Activated T-helper 1 cell treated with anti-CD3 and anti-CD28 coated beads, Interleukin-12 subunit alpha, Interleukin-12 subunit beta, Interleukin-2, Interleukin-4 antibody, amounts not matched to agents 30 ng/mL and 10 ng/mL and 1 ng/mL, durations not matched to agents 14 hours and 24 hours and 36 hours (primary cell): Measurements from ENCODE around the gene HPN. TPM values are rescaled to one million over a fixed set of nuclear protein-coding genes. Genes with fewer than 3 reads are reported as not detected.

ENCODE experiments used
- DNase-seq: peaks from one replicate; pipeline ENCODE4 v3.0.0; 2021; ENCODE audit warnings: low spot score
- H3K27ac Mint-ChIP-seq: one replicate; pipeline ENCODE4 v1.8.0; 2021; ENCODE audit warnings: mild to moderate bottlenecking, mixed read lengths
- H3K27me3 Mint-ChIP-seq: one replicate; pipeline ENCODE4 v1.8.0; 2022; ENCODE audit warnings: mild to moderate bottlenecking, moderate library complexity, mixed read lengths; ENCODE audit not compliant: insufficient read depth
- H3K36me3 Mint-ChIP-seq: one replicate; pipeline ENCODE4 v1.8.0; 2021; ENCODE audit warnings: low read depth, mixed read lengths
- H3K4me1 Mint-ChIP-seq: one replicate; pipeline ENCODE4 v1.8.0; 2021; ENCODE audit warnings: low read depth, mixed read lengths
- H3K4me3 Mint-ChIP-seq: one replicate; pipeline ENCODE4 v1.8.0; 2021; ENCODE audit warnings: mild to moderate bottlenecking, moderate library complexity, mixed read lengths
- H3K9me3 Mint-ChIP-seq: one replicate; pipeline ENCODE4 v1.8.0; 2021; ENCODE audit warnings: mixed read lengths
- intact Hi-C: fragments of 100-400 bp; cut with micrococcal nuclease; formaldehyde crosslinking; loops from one replicate; pipeline ENCODE4 v1.15.1; 2024
- total RNA-seq: library from RNA; stranded (reverse); gene quantifications from 2 replicates; pipeline ENCODE4 v1.2.3, GENCODE V29; 2022

HPN gene
- total RNA-seq, 1 donor from 2014 or later = not detected

GRCh38 chr19:35033067-35034004 is 8.2 kb upstream of the HPN start:
- Mint-ChIP-seq H3K27ac (no peak overlapping the region), H3K36me3 (peaks cover 2% of the 10 kb centered on the region), H3K27me3 (peaks cover 26% of the 10 kb centered on the region), H3K4me3 (no peak overlapping the region), H3K9me3 (no peaks in the 10 kb centered on the region), H3K4me1 (peaks cover 7% of the 10 kb centered on the region)
- intact Hi-C loops = no loop called here
- no peak for DNase-seq

- H3K36me3 Mint-ChIP-seq = no peaks in the 10 kb centered on the region
- H3K4me3 Mint-ChIP-seq = no peak overlapping the region
- no peak for DNase-seq
- H3K27ac Mint-ChIP-seq = no peak overlapping the region
- intact Hi-C loops = no loop called here
- H3K27me3 Mint-ChIP-seq = peaks cover 27% of the 10 kb centered on the region
- peaks cover 7% of the 10 kb centered on the region for H3K4me1 Mint-ChIP-seq
- no peaks in the 10 kb centered on the region for H3K9me3 Mint-ChIP-seq
Observed at GRCh38 chr19:35034005-35034502, 7.5 kb upstream of the HPN start.

DNA sequence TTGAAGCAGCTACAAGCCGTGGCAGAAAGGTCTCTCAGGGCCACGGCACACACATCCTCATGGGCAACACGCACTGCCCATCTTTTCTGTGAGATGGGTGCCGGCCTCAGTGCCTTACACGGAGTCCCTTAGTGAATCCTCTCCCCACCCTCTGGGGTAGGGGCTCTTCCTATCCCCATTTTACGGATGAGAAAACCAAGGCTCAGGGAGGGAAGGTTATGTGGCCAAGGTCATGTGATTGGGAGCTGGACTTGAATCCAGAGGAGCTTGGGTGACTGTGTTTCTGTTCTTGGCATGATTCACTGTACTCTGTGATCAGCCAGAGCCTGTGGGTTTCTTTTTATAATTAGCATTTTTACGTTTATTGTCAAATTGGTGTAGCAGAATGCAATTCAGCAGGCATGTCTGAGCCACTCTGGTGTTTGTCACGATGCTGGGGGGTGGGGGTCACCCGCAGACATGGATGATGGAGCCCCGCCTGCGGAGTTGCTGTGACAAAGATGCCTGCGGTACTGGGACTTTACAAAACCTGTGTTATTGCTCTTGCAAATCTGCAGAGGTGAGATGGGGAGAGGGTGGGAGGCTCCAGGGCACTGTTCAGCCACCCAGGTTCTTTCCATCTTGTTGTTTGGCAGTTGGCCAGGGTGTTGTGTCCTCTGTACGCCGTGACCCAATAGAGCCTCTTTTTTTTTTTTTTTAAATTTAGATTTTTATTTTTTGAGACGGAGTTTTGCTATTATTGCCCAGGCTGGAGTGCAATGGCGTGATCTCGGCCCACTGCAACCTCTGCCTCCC is 6.7 kb upstream of the HPN start:
- H3K27ac Mint-ChIP-seq = peak overlapping the region; percentile 40
- no peaks in the 10 kb centered on the region for H3K36me3 Mint-ChIP-seq
- DNase-seq = no peak
- no peak overlapping the region for H3K4me3 Mint-ChIP-seq
- peaks cover 30% of the 10 kb centered on the region for H3K27me3 Mint-ChIP-seq
- intact Hi-C loops = no loop called here
- H3K4me1 Mint-ChIP-seq = peaks cover 7% of the 10 kb centered on the region
- H3K9me3 Mint-ChIP-seq = no peaks in the 10 kb centered on the region

DNA sequence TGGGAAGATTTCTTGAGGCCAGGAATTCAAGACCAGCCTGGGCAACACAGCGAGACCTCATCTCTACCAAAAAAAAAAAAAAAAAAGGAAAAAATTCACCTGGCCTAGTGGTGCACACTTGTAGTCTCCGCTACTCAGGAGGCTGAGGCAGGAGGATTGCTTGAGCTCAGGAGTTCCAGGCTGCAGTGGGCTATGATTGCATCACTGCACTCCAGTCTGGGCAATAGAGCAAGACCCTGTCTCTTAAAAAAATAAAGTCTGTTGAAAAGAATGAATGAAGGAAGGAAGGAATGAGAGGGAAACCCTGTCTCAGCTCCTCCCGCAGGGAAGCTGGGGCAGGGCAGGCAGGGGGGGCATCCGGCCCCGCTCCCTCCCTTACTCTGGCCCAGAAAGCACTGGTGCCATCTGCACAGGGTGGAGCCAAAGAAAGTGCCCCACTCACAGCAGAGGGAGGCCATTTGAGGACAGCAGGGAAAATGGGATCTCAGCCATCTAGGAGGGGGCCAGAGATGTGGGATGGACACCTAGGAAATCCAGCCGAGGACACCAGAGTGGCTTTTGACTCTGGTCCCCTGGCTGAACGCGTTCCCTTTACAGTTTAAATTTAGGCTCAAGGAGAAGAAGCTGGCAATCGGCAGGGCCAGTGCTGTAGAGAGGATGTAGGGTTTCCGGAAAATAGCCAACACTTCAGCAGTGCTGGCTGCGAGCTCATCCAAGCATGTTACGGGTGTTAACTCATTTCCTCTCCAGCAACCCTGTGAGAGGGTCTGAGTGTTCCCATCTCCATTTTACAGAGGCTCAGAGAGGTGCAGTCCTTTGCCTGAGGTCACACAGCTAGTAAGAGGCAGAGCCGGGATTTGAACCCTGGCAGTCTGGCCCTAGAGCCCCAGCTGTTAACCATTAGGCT is 3.6 kb upstream of the HPN start:
- no peaks in the 10 kb centered on the region for H3K9me3 Mint-ChIP-seq
- H3K36me3 Mint-ChIP-seq = no peaks in the 10 kb centered on the region
- peaks cover 7% of the 10 kb centered on the region for H3K4me1 Mint-ChIP-seq
- no peak overlapping the region for H3K4me3 Mint-ChIP-seq
- intact Hi-C loops = no loop called here
- H3K27ac Mint-ChIP-seq = no peak overlapping the region
- peaks cover 21% of the 10 kb centered on the region for H3K27me3 Mint-ChIP-seq
- no peak for DNase-seq

- Mint-ChIP-seq H3K27me3 (peaks cover 20% of the 10 kb centered on the region), H3K4me1 (peaks cover 8% of the 10 kb centered on the region), H3K27ac (no peak overlapping the region), H3K36me3 (no peaks in the 10 kb centered on the region), H3K9me3 (no peaks in the 10 kb centered on the region), H3K4me3 (no peak overlapping the region)
- no peak for DNase-seq
- intact Hi-C loops = no loop called here
Observed at GRCh38 chr19:35038623-35039512, 2.7 kb upstream of the HPN start.

DNA sequence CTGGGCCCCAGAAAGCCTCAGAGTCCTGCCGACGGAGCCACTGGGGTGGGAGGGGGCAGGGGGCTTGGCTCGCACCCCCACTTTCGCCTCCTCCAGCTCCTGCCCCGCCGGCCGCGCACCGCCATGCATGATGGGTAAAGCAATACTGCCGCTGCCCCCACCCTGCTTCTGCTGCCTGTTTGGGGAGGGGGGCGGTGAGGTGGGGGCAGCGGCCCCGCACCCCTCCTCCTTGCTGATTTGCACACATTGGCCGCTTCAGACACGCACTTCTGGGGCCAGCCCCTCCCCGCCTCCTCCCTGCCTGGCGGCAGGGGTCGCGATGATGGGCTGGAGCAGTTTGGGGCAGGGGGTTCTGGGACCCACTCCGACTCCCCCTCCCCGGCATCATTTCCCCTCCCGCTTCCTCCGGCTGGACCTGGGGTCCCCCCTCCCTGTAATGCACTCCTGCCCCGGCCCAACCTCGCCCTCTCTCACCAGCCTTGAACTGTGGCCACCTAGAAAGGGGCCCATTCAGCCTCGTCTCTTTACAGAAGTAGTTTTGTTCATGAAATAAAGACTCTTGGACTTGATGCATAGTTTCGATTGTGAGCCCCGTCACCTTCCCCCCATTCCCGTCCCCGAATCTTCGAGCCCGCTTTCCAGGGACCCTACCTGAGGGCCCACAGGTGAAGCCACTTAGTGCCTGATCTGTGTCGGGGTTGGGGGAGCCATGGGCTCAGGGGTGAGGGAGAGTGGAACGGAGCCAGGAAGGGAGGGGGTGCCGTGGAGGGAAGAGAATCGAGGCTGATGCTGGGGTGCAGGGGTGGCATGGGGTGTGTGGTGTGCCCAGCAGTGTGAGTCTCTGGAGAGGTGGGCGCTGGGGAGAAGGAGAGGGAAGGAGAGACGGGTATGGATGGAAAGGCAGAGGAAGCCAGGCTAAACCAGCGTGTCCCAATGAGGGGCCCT is 1.4 kb upstream of the HPN start:
- no peaks in the 10 kb centered on the region for H3K9me3 Mint-ChIP-seq
- no peak overlapping the region for H3K27ac Mint-ChIP-seq
- H3K36me3 Mint-ChIP-seq = no peaks in the 10 kb centered on the region
- no peak overlapping the region for H3K4me3 Mint-ChIP-seq
- peaks cover 20% of the 10 kb centered on the region for H3K4me1 Mint-ChIP-seq
- peaks cover 16% of the 10 kb centered on the region for H3K27me3 Mint-ChIP-seq
- no peak for DNase-seq
- intact Hi-C loops = no loop called here

DNA sequence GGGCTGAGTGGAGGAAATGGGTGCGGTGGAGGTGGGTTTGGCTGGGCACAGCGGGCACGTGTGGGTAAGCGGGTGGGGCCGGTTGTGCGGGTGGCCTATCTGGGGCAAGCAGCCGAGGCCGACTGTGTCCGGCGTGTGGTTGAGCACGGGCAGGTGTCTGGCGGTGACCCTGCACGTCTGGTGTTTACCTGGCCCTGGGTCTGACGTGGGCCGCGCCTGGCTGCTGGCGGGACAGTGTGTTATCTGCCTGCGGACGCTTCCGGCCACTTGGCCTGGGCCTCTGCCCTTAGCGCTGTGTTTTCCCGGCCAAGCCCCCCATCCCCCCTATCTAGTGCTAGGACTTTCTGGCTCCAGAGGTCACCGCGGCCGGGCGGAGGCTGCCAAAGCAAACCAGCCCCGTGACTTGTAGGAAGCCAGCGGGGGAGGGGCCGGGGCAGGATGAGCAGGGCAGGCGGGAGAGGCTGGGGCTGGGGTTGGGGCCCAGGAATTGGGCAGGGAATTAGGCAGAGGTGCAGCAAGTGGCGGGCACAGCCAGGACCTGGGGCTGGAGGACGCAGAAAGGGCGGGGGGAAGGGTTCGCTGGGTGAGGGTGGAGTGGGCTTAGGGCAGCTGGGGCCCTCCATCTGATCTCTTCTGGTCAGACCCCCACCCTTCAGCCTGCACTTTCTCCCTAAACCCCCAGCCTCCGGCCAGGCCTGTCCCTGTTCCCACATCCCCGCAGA is 534 bp upstream of the HPN start:
- H3K4me3 Mint-ChIP-seq = no peak overlapping the region
- DNase-seq = no peak
- peaks cover 16% of the 10 kb centered on the region for H3K27me3 Mint-ChIP-seq
- H3K4me1 Mint-ChIP-seq = peaks cover 28% of the 10 kb centered on the region
- H3K27ac Mint-ChIP-seq = no peak overlapping the region
- no peaks in the 10 kb centered on the region for H3K36me3 Mint-ChIP-seq
- intact Hi-C loops = no loop called here
- H3K9me3 Mint-ChIP-seq = no peaks in the 10 kb centered on the region

GRCh38 chr19:35042056-35042730 is 672 bp downstream of the HPN start:
- H3K4me3 Mint-ChIP-seq = no peak overlapping the region
- no peaks in the 10 kb centered on the region for H3K9me3 Mint-ChIP-seq
- no peaks in the 10 kb centered on the region for H3K36me3 Mint-ChIP-seq
- H3K4me1 Mint-ChIP-seq = peaks cover 28% of the 10 kb centered on the region
- intact Hi-C loops = no loop called here
- no peak overlapping the region for H3K27ac Mint-ChIP-seq
- H3K27me3 Mint-ChIP-seq = peaks cover 16% of the 10 kb centered on the region
- no peak for DNase-seq

- DNase-seq = no peak
- H3K4me1 Mint-ChIP-seq = peaks cover 28% of the 10 kb centered on the region
- H3K27me3 Mint-ChIP-seq = peaks cover 13% of the 10 kb centered on the region
- no peak overlapping the region for H3K27ac Mint-ChIP-seq
- H3K4me3 Mint-ChIP-seq = no peak overlapping the region
- H3K36me3 Mint-ChIP-seq = no peaks in the 10 kb centered on the region
- no peaks in the 10 kb centered on the region for H3K9me3 Mint-ChIP-seq
- intact Hi-C loops = no loop called here
Observed at GRCh38 chr19:35042954-35043604, 1.6 kb downstream of the HPN start.

GRCh38 chr19:35043906-35044305 is 2.4 kb downstream of the HPN start:
- DNase-seq = no peak
- Mint-ChIP-seq H3K9me3 (no peaks in the 10 kb centered on the region), H3K27me3 (peaks cover 13% of the 10 kb centered on the region), H3K4me3 (no peak overlapping the region), H3K4me1 (peaks cover 28% of the 10 kb centered on the region), H3K36me3 (no peaks in the 10 kb centered on the region), H3K27ac (no peak overlapping the region)
- intact Hi-C loops = loop anchor here (1.0 to 2.0 kb wide), 3 partner anchors 23 to 71 kb away; no protein-coding TSS in a partner anchor
